WTC11 (cell line): ENCODE measurements around the gene GLCCI1. TPM values are rescaled to one million over a fixed set of nuclear protein-coding genes. Genes with fewer than 3 reads are reported as not detected.

Experiments used
- ATAC-seq: fragments of 200-7000 bp; cut with Tn5 transposase; 2 replicates; pipeline ENCODE4 v1.10.0; 2021; ENCODE audit warnings: mild to moderate bottlenecking, moderate library complexity
- CTCF ChIA-PET: fragments of 300-600 bp; sonication (Branson Sonifier 250); formaldehyde crosslinking; loops from one replicate; lab custom pipeline; 2021; ENCODE audit warnings: antibody characterized with exemption; lab: Charles Lee
- POLR2A ChIA-PET: fragments of 350-600 bp; sonication (Branson Sonifier 250); formaldehyde crosslinking; loops from one replicate; lab custom pipeline; 2021; ENCODE audit warnings: antibody characterized with exemption; lab: Charles Lee
- DNase-seq: peaks from one replicate; pipeline ENCODE4 v3.0.0; 2021; ENCODE audit warnings: low spot score
- H3K27ac Mint-ChIP-seq: 2 replicates; pipeline ENCODE4 v1.8.0; 2021; ENCODE audit warnings: mixed read lengths
- H3K27me3 Mint-ChIP-seq: 2 replicates; pipeline ENCODE4 v1.8.0; 2021; ENCODE audit warnings: low read depth, mild to moderate bottlenecking, moderate library complexity, mixed read lengths
- H3K36me3 Mint-ChIP-seq: 2 replicates; pipeline ENCODE4 v1.8.0; 2021; ENCODE audit warnings: mixed read lengths
- H3K4me1 Mint-ChIP-seq: 2 replicates; pipeline ENCODE4 v1.8.0; 2022; ENCODE audit warnings: mixed read lengths
- H3K4me3 Mint-ChIP-seq: 2 replicates; pipeline ENCODE4 v1.8.0; 2021; ENCODE audit warnings: mild to moderate bottlenecking, moderate library complexity, mixed read lengths
- H3K9me3 Mint-ChIP-seq: 2 replicates; pipeline ENCODE4 v1.8.0; 2021; ENCODE audit warnings: mixed read lengths
- CBFB ChIP-seq: sonication (generic); formaldehyde crosslinking; IDR thresholded peaks from 2 replicates; pipeline ENCODE4 v1.8.1; 2022; ENCODE audit warnings: mild to moderate bottlenecking, low read depth, missing genetic modification reagents
- ELF4 ChIP-seq: sonication (generic); formaldehyde crosslinking; IDR thresholded peaks from 2 replicates; pipeline ENCODE4 v1.8.1; 2022; ENCODE audit warnings: low read depth, mild to moderate bottlenecking, moderate library complexity, missing genetic modification reagents
- GTF2I ChIP-seq: fragments of 250-450 bp; sonication (Bioruptor Pico); conservative IDR thresholded peaks from 2 replicates; pipeline ENCODE4 v1.4.0; 2021; ENCODE audit warnings: mild to moderate bottlenecking
- KAT7 ChIP-seq: sonication (generic); formaldehyde crosslinking; IDR thresholded peaks from 2 replicates; pipeline ENCODE4 v1.8.1; 2023; ENCODE audit warnings: missing genetic modification reagents, mild to moderate bottlenecking, borderline replicate concordance
- MXD4 ChIP-seq: fragments of 250-450 bp; sonication (Bioruptor Pico); IDR thresholded peaks from 2 replicates; pipeline ENCODE4 v1.8.0; 2021; ENCODE audit warnings: mild to moderate bottlenecking, moderate library complexity, borderline replicate concordance
- MYBL2 ChIP-seq: sonication (generic); formaldehyde crosslinking; IDR thresholded peaks from 2 replicates; pipeline ENCODE4 v1.8.1; 2023; ENCODE audit warnings: mild to moderate bottlenecking, moderate library complexity, missing genetic modification reagents
- NFATC4 ChIP-seq: fragments of 250-450 bp; sonication (Bioruptor Pico); IDR thresholded peaks from 2 replicates; pipeline ENCODE4 v1.9.0; 2021; ENCODE audit warnings: mild to moderate bottlenecking
- NFE2L1 ChIP-seq: sonication (generic); formaldehyde crosslinking; IDR thresholded peaks from 2 replicates; pipeline ENCODE4 v1.8.1; 2023; ENCODE audit warnings: missing genetic modification reagents
- NFYB ChIP-seq: sonication (generic); formaldehyde crosslinking; conservative IDR thresholded peaks from 2 replicates; pipeline ENCODE4 v1.8.0; 2022; ENCODE audit warnings: low read depth, missing genetic modification reagents
- ZNF263 ChIP-seq: sonication (generic); formaldehyde crosslinking; IDR thresholded peaks from 2 replicates; pipeline ENCODE4 v1.8.1; 2022; ENCODE audit warnings: low read depth, mild to moderate bottlenecking, moderate library complexity, missing genetic modification reagents
- total RNA-seq: library from RNA; stranded (reverse); gene quantifications from 3 replicates; pipeline ENCODE4 v1.2.3, GENCODE V29; 2021
- TF ChIP-seq, protein P1 (sequence below): sonication (generic); formaldehyde crosslinking; IDR thresholded peaks from 2 replicates; pipeline ENCODE4 v1.8.0; 2023; ENCODE audit warnings: missing genetic modification reagents
- TF ChIP-seq, protein P2 (sequence below): sonication (generic); formaldehyde crosslinking; IDR thresholded peaks from 2 replicates; pipeline ENCODE4 v1.8.0; 2022; ENCODE audit warnings: mild to moderate bottlenecking, missing genetic modification reagents
- TF ChIP-seq, protein P3 (sequence below): sonication (generic); formaldehyde crosslinking; conservative IDR thresholded peaks from 2 replicates; pipeline ENCODE4 v1.8.1; 2023; ENCODE audit warnings: mild to moderate bottlenecking, low read depth, missing genetic modification reagents, moderate library complexity
- TF ChIP-seq, protein P4 (sequence below): fragments of 200-600 bp; IDR thresholded peaks from 2 replicates; pipeline ENCODE4 v1.8.0; 2022; ENCODE audit warnings: antibody characterized with exemption
- TF ChIP-seq, protein P5 (sequence below): sonication (generic); formaldehyde crosslinking; IDR thresholded peaks from 2 replicates; pipeline ENCODE4 v1.8.0; 2022; ENCODE audit warnings: mild to moderate bottlenecking, missing genetic modification reagents
- TF ChIP-seq, protein P6 (sequence below): fragments of 250-450 bp; sonication (Bioruptor Pico); IDR thresholded peaks from 2 replicates; pipeline ENCODE4 v1.9.0; 2021; ENCODE audit warnings: mild to moderate bottlenecking, borderline replicate concordance
- TF ChIP-seq, protein P7 (sequence below): sonication (generic); formaldehyde crosslinking; IDR thresholded peaks from 2 replicates; pipeline ENCODE4 v1.8.1; 2023; ENCODE audit warnings: mild to moderate bottlenecking, moderate library complexity, missing genetic modification reagents
- TF ChIP-seq, protein P8 (sequence below): sonication (generic); formaldehyde crosslinking; IDR thresholded peaks from 2 replicates; pipeline ENCODE4 v1.8.1; 2022; ENCODE audit warnings: low read depth, missing genetic modification reagents, borderline replicate concordance
- TF ChIP-seq, protein P9 (sequence below): fragments of 250-450 bp; sonication (Bioruptor Pico); IDR thresholded peaks from 2 replicates; pipeline ENCODE4 v2.1.2; 2022; ENCODE audit warnings: mild to moderate bottlenecking, moderate library complexity
- TF ChIP-seq, protein P10 (sequence below): sonication (generic); formaldehyde crosslinking; IDR thresholded peaks from 2 replicates; pipeline ENCODE4 v1.8.1; 2023; ENCODE audit warnings: mild to moderate bottlenecking, missing genetic modification reagents

Gene GLCCI1
- total RNA-seq, 1 experiment from 2014 or later: 23.8 TPM

DNA sequence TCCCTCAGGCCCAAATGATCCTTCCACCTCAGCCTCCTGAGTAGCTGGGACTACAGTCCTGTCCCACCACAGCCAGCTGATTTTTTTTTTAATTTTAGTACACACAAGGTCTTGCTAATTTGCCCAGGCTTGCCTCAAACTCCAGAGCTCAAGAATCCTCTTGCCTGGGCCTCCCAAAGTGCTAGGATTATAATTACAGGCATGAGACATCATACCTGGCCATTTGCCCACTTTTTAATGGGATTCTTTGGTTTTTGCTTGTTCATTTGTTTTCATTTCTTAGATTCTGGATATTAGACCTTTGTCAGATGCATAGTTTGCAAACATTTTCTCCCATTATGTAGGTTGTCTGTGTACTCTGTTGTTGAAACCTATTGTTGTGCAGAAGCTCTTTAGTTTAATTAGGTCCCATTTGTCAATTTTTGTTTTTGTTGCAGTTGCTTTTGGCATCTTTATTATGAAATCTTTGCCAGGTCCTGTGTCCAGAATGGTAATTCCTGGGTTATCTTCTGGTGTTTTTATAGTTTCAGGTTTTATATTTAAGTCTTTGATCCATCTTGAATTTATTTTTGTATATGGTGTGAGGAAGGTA lies 95.2 kb downstream of the GLCCI1 start:
- ChIA-PET POLR2A (no interaction called here), CTCF (interaction anchor here (0.6 kb wide), 1 partner anchor 655 kb away, joined by 3 read pairs; no protein-coding TSS in a partner anchor)

More for the DNA sequence above, 95.2 kb downstream of the GLCCI1 start:
- Mint-ChIP-seq H3K4me3 (no peak overlapping the region), H3K9me3 (peaks cover 9% of the 10 kb centered on the region), H3K27ac (no peak overlapping the region), H3K4me1 (peaks cover 35% of the 10 kb centered on the region), H3K36me3 (peaks cover 24% of the 10 kb centered on the region), H3K27me3 (no peaks in the 10 kb centered on the region)
- DNase-seq (no peak), ATAC-seq (no peak)
- TF ChIP-seq, protein P1, sequence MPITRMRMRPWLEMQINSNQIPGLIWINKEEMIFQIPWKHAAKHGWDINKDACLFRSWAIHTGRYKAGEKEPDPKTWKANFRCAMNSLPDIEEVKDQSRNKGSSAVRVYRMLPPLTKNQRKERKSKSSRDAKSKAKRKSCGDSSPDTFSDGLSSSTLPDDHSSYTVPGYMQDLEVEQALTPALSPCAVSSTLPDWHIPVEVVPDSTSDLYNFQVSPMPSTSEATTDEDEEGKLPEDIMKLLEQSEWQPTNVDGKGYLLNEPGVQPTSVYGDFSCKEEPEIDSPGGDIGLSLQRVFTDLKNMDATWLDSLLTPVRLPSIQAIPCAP: no peak
- no peak for TF ChIP-seq MXD4
- TF ChIP-seq, protein P2, sequence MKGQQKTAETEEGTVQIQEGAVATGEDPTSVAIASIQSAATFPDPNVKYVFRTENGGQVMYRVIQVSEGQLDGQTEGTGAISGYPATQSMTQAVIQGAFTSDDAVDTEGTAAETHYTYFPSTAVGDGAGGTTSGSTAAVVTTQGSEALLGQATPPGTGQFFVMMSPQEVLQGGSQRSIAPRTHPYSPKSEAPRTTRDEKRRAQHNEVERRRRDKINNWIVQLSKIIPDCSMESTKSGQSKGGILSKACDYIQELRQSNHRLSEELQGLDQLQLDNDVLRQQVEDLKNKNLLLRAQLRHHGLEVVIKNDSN (CRISPR knock-in tag): no peak
- no peak for TF ChIP-seq ZNF263 (CRISPR knock-in tag)
- no peak for TF ChIP-seq NFYB (CRISPR knock-in tag)
- TF ChIP-seq, protein P3, sequence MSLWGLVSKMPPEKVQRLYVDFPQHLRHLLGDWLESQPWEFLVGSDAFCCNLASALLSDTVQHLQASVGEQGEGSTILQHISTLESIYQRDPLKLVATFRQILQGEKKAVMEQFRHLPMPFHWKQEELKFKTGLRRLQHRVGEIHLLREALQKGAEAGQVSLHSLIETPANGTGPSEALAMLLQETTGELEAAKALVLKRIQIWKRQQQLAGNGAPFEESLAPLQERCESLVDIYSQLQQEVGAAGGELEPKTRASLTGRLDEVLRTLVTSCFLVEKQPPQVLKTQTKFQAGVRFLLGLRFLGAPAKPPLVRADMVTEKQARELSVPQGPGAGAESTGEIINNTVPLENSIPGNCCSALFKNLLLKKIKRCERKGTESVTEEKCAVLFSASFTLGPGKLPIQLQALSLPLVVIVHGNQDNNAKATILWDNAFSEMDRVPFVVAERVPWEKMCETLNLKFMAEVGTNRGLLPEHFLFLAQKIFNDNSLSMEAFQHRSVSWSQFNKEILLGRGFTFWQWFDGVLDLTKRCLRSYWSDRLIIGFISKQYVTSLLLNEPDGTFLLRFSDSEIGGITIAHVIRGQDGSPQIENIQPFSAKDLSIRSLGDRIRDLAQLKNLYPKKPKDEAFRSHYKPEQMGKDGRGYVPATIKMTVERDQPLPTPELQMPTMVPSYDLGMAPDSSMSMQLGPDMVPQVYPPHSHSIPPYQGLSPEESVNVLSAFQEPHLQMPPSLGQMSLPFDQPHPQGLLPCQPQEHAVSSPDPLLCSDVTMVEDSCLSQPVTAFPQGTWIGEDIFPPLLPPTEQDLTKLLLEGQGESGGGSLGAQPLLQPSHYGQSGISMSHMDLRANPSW (CRISPR knock-in tag): no peak
- TF ChIP-seq, protein P4, sequence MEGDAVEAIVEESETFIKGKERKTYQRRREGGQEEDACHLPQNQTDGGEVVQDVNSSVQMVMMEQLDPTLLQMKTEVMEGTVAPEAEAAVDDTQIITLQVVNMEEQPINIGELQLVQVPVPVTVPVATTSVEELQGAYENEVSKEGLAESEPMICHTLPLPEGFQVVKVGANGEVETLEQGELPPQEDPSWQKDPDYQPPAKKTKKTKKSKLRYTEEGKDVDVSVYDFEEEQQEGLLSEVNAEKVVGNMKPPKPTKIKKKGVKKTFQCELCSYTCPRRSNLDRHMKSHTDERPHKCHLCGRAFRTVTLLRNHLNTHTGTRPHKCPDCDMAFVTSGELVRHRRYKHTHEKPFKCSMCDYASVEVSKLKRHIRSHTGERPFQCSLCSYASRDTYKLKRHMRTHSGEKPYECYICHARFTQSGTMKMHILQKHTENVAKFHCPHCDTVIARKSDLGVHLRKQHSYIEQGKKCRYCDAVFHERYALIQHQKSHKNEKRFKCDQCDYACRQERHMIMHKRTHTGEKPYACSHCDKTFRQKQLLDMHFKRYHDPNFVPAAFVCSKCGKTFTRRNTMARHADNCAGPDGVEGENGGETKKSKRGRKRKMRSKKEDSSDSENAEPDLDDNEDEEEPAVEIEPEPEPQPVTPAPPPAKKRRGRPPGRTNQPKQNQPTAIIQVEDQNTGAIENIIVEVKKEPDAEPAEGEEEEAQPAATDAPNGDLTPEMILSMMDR: no peak
- TF ChIP-seq, protein P5, sequence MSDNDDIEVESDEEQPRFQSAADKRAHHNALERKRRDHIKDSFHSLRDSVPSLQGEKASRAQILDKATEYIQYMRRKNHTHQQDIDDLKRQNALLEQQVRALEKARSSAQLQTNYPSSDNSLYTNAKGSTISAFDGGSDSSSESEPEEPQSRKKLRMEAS: no peak
- TF ChIP-seq, protein P6, sequence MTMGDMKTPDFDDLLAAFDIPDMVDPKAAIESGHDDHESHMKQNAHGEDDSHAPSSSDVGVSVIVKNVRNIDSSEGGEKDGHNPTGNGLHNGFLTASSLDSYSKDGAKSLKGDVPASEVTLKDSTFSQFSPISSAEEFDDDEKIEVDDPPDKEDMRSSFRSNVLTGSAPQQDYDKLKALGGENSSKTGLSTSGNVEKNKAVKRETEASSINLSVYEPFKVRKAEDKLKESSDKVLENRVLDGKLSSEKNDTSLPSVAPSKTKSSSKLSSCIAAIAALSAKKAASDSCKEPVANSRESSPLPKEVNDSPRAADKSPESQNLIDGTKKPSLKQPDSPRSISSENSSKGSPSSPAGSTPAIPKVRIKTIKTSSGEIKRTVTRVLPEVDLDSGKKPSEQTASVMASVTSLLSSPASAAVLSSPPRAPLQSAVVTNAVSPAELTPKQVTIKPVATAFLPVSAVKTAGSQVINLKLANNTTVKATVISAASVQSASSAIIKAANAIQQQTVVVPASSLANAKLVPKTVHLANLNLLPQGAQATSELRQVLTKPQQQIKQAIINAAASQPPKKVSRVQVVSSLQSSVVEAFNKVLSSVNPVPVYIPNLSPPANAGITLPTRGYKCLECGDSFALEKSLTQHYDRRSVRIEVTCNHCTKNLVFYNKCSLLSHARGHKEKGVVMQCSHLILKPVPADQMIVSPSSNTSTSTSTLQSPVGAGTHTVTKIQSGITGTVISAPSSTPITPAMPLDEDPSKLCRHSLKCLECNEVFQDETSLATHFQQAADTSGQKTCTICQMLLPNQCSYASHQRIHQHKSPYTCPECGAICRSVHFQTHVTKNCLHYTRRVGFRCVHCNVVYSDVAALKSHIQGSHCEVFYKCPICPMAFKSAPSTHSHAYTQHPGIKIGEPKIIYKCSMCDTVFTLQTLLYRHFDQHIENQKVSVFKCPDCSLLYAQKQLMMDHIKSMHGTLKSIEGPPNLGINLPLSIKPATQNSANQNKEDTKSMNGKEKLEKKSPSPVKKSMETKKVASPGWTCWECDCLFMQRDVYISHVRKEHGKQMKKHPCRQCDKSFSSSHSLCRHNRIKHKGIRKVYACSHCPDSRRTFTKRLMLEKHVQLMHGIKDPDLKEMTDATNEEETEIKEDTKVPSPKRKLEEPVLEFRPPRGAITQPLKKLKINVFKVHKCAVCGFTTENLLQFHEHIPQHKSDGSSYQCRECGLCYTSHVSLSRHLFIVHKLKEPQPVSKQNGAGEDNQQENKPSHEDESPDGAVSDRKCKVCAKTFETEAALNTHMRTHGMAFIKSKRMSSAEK (CRISPR knock-in tag): no peak
- TF ChIP-seq, protein P7, sequence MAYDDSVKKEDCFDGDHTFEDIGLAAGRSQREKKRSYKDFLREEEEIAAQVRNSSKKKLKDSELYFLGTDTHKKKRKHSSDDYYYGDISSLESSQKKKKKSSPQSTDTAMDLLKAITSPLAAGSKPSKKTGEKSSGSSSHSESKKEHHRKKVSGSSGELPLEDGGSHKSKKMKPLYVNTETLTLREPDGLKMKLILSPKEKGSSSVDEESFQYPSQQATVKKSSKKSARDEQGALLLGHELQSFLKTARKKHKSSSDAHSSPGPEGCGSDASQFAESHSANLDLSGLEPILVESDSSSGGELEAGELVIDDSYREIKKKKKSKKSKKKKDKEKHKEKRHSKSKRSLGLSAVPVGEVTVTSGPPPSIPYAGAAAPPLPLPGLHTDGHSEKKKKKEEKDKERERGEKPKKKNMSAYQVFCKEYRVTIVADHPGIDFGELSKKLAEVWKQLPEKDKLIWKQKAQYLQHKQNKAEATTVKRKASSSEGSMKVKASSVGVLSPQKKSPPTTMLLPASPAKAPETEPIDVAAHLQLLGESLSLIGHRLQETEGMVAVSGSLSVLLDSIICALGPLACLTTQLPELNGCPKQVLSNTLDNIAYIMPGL: no peak
- no peak for TF ChIP-seq MYBL2
- TF ChIP-seq GTF2I (CRISPR knock-in tag): no peak
- TF ChIP-seq, protein P8, sequence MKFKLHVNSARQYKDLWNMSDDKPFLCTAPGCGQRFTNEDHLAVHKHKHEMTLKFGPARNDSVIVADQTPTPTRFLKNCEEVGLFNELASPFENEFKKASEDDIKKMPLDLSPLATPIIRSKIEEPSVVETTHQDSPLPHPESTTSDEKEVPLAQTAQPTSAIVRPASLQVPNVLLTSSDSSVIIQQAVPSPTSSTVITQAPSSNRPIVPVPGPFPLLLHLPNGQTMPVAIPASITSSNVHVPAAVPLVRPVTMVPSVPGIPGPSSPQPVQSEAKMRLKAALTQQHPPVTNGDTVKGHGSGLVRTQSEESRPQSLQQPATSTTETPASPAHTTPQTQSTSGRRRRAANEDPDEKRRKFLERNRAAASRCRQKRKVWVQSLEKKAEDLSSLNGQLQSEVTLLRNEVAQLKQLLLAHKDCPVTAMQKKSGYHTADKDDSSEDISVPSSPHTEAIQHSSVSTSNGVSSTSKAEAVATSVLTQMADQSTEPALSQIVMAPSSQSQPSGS (CRISPR knock-in tag): no peak
- TF ChIP-seq ELF4 (CRISPR knock-in tag): no peak
- TF ChIP-seq NFATC4 (CRISPR knock-in tag): no peak
- no peak for TF ChIP-seq NFE2L1 (CRISPR knock-in tag)
- TF ChIP-seq, protein P9, sequence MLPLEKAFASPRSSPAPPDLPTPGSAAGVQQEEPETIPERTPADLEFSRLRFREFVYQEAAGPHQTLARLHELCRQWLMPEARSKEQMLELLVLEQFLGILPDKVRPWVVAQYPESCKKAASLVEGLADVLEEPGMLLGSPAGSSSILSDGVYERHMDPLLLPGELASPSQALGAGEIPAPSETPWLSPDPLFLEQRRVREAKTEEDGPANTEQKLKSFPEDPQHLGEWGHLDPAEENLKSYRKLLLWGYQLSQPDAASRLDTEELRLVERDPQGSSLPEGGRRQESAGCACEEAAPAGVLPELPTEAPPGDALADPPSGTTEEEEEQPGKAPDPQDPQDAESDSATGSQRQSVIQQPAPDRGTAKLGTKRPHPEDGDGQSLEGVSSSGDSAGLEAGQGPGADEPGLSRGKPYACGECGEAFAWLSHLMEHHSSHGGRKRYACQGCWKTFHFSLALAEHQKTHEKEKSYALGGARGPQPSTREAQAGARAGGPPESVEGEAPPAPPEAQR (CRISPR knock-in tag): no peak
- TF ChIP-seq, protein P10, sequence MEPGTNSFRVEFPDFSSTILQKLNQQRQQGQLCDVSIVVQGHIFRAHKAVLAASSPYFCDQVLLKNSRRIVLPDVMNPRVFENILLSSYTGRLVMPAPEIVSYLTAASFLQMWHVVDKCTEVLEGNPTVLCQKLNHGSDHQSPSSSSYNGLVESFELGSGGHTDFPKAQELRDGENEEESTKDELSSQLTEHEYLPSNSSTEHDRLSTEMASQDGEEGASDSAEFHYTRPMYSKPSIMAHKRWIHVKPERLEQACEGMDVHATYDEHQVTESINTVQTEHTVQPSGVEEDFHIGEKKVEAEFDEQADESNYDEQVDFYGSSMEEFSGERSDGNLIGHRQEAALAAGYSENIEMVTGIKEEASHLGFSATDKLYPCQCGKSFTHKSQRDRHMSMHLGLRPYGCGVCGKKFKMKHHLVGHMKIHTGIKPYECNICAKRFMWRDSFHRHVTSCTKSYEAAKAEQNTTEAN (CRISPR knock-in tag): no peak
- no peak for TF ChIP-seq KAT7
- no peak for TF ChIP-seq CBFB
